K562 treated with DMSO at 1 percent for 12 hours (cell line): Measurements from ENCODE around the gene NKG7. TPM values are rescaled to one million over a fixed set of nuclear protein-coding genes. Genes with fewer than 3 reads are reported as not detected.

ENCODE experiments used
- total RNA-seq: library from RNA; unstranded; fragments of 300-600 nt; gene quantifications from 2 replicates; pipeline ENCODE4 v1.2.3, GENCODE V29; 2022; ENCODE audit not compliant: insufficient read depth

The NKG7 gene, protein sequence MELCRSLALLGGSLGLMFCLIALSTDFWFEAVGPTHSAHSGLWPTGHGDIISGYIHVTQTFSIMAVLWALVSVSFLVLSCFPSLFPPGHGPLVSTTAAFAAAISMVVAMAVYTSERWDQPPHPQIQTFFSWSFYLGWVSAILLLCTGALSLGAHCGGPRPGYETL
- not detected in 2 replicates for total RNA-seq

DNA sequence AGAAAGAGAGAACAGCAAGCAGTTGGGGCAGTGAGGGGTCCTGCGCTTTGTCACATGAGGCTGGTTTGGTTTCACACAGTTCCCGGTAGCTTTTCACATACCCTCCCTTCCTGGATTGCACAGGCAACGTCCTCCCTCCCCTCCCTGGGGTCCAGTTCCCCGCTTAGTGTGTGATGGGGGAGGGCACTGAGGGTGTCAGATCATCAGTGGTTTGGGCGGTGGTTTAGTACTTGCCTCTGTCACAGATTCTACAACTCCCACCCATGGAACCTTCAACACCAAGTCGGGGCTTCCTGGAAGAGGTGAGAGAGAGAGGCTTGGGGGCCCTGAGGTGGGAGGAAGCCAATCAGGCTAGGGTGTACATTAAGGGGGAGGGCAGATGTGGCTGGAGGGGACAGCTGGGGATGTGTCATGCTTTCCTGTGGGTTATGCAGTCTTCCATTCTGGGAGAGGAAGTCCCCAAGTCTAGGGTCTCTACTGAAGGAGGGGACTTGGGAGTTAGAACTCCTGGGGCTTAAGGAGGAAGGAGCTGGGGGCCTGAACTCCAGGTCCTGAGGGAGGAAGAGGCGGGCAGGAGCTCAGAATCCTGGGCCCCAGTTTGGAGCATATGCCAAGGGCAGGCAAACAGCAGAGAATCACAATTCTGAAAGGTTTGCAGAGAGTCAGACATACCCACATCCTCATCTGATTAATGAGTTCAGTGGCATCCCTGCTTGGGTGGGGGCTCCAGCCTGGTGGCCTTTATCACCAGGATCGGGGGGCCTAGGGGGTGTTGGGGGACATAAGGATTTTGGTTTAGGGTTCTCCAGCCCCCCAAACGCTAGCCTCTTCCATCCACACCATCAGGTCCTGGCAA, at the start of gene NKG7:
Gene NKG7 (minus strand): TSS at position 6 of the 856 bp plus-strand sequence. CDS start 119 bp downstream, outside the sequence.

GRCh38 chr19:51417107-51417809, 44.8 kb upstream of the NKG7 start, which contains the start of gene SIGLEC10:
Gene SIGLEC10, minus strand, starts transcription at chr19:51417642. Its CDS starts 61 bp downstream, at chr19:51417581.

GRCh38 chr19:51387924-51388389, 15.5 kb upstream of the NKG7 start, which contains the start of gene LIM2:
Gene LIM2, minus strand, starts transcription at chr19:51387974. Its CDS starts 531 bp downstream, at chr19:51387443.

GRCh38 chr19:51368366-51369282, 3.8 kb downstream of the NKG7 start, which contains the start of gene CLDND2:
Gene CLDND2, minus strand, starts transcription at chr19:51369003. Its CDS starts 426 bp downstream, at chr19:51368577.

GRCh38 chr19:51365965-51366388, 6.5 kb downstream of the NKG7 start, which contains the start of gene ETFB:
Gene ETFB, minus strand, starts transcription at chr19:51366388. Its CDS starts 62 bp downstream, at chr19:51366326.

GRCh38 chr19:51341976-51342580, 30.4 kb downstream of the NKG7 start, which contains the start of gene VSIG10L:
Gene VSIG10L, minus strand, starts transcription at chr19:51342139. Its CDS starts 15 bp downstream, at chr19:51342124.

Other genes with a start within 250 kb of the NKG7 start
- 0.69 TPM in 1 of 2 replicates, not detected in the other for gene SIGLEC9, start 247.7 kb downstream of the NKG7 start, total RNA-seq
- gene SIGLEC7, start 230.4 kb downstream of the NKG7 start, total RNA-seq: not detected in 2 replicates
- 69.7 and 75.9 TPM in 2 replicates for gene CD33, start 147.6 kb downstream of the NKG7 start, total RNA-seq
- not detected in 2 replicates for gene SIGLECL1, start 121.6 kb downstream of the NKG7 start, total RNA-seq
- gene IGLON5, start 61.0 kb downstream of the NKG7 start, total RNA-seq: not detected in 2 replicates
- 3.1 and 9.2 TPM in 2 replicates for gene VSIG10L, start 30.5 kb downstream of the NKG7 start, total RNA-seq
- 205 and 275 TPM in 2 replicates for gene ETFB, start 6.3 kb downstream of the NKG7 start, total RNA-seq
- gene CLDND2, start 3.7 kb downstream of the NKG7 start, total RNA-seq: not detected in 2 replicates
- gene LIM2, start 15.3 kb upstream of the NKG7 start, total RNA-seq: not detected in 2 replicates
- 1.2 and 4.2 TPM in 2 replicates for gene C19orf84, start 17.9 kb upstream of the NKG7 start, total RNA-seq
- 0.77 TPM in 1 of 2 replicates, not detected in the other for gene SIGLEC10, start 45.0 kb upstream of the NKG7 start, total RNA-seq
- 0.26 and 0.70 TPM in 2 replicates for gene SIGLEC8, start 85.8 kb upstream of the NKG7 start, total RNA-seq
- gene CEACAM18, start 105.9 kb upstream of the NKG7 start, total RNA-seq: not detected in 2 replicates
- 1.2 and 1.4 TPM in 2 replicates for gene SIGLEC12, start 129.1 kb upstream of the NKG7 start, total RNA-seq
- 7.9 and 20.2 TPM in 2 replicates for gene SIGLEC6, start 159.0 kb upstream of the NKG7 start, total RNA-seq
- gene ZNF175, start 198.6 kb upstream of the NKG7 start, total RNA-seq: 4.7 and 15.7 TPM in 2 replicates